Activated naive CD8-positive, alpha-beta T cell treated with anti-CD3 and anti-CD28 coated beads, Interleukin-2, amount 50 U/mL, for 16 hours (primary cell): Measurements from ENCODE around the gene NOL3.

ENCODE experiments used
- DNase-seq: peaks from one replicate; pipeline ENCODE4 v3.0.0-alpha.2; 2020; ENCODE audit warnings: low read depth, low spot score

The NOL3 gene

DNA sequence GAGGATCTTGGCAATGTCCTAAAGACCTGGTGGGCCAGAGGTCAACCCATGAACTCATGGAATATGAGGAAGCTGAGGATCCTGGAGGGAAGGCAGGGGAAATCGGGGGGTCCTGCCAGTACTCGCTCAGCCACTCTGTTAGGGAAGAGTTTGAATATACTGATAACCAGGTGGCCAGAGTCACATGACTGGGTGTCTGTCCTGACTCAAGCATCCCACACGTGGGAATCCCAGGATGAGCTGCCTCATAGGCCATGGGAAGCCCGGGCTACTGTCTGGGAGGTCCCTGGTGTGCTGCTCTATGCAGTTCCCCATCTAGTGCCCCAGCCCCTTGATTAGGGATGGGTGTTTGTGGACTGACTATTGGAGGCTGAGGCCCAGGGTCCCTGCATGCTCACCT, 18.0 kb downstream of the NOL3 start:
- no peak for DNase-seq

GRCh38 chr16:67188798-67189197, 18.5 kb downstream of the NOL3 start:
- DNase-seq = no peak

- DNase-seq = no peak
Observed at GRCh38 chr16:67190041-67190440, 19.7 kb downstream of the NOL3 start, which contains the start of gene EXOC3L1. Gene EXOC3L1 (minus strand): TSS chr16:67190136. CDS start chr16:67189676, 460 bp downstream.

- no peak for DNase-seq
Observed at GRCh38 chr16:67190448-67191399, 20.4 kb downstream of the NOL3 start.

DNA sequence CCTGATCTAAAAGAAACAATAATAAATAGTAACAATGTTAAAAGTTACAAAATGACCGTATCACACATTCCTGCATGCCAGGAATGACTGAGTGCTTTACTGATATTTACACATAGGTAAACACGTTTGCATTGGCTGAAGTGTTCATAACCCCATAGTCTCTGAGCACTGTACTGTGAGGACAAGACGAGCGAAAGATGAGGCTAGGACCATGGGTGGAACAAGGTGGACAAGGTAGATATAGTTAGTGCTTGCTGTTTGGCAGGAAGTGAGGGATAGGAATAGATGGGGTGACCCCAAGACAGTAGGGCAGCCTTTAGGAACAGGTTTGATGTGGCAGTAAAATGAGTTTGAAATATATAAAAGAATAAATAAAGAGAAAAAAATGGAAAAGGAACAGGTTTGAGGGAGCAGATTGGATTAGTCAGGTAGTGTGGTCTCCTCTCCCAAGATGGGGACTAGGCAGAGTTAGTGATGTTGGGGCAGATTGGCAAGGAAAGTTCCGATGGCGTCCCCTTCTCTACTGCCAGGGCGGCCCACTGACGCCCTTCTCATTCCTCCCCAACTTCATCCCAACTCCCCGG, 21.2 kb downstream of the NOL3 start:
- no peak for DNase-seq

DNA sequence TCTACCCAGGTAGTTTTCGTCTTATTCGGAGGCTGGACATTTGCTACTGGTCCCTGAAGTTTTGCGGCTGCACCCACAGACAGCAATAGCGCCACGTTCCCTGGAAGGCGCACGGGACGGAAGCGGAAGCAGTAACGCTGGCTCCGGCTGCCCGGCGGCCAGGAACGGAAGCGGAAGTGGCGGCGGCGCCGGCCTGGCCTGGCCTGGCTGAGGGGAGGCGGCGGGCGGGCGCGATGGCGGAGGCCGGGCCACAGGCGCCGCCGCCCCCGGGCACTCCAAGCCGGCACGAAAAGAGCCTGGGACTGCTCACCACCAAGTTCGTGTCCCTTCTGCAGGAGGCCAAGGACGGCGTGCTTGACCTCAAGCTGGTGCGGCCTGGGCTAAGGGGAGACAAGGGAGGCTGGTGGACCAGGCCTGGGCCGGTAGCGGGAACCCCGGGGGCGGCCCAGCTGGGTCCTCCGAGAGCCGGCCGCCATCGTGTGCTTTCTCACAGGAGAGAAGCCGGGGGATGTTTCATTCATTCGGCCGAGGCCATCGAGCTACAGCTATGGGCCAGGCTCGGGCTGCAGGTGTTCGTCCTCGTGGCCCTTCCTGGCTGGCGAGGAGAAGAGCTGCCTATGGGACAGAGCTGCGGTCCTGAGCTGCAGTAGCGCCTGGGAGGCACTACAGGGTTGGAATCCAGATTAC, 21.8 kb downstream of the NOL3 start, which contains the start of gene E2F4:
Gene E2F4, plus strand, starts transcription at position 161 of the 687 bp plus-strand sequence. Its CDS starts 73 bp downstream, at position 234.
- DNase-seq = peak; percentile 70

DNA sequence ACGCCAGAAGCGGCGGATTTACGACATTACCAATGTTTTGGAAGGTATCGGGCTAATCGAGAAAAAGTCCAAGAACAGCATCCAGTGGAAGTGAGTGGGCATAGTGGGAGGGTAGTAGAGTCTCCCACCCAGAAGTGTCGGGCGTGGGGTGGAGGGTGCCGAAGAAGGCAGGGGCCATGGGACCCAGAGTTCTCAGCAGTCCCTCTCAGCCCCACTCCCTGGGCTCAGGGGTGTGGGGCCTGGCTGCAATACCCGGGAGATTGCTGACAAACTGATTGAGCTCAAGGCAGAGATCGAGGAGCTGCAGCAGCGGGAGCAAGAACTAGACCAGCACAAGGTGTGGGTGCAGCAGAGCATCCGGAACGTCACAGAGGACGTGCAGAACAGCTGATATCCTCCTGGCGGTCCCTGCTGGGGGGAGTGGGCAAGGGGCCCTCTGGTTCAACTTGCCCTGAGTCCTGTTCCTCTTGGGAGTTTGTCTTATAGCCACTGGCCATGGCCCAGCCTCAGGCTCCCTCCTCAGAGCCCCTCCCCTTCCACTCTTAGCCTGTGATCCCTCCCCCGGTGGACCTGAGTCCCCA, 22.5 kb downstream of the NOL3 start:
- DNase-seq = no peak

DNA sequence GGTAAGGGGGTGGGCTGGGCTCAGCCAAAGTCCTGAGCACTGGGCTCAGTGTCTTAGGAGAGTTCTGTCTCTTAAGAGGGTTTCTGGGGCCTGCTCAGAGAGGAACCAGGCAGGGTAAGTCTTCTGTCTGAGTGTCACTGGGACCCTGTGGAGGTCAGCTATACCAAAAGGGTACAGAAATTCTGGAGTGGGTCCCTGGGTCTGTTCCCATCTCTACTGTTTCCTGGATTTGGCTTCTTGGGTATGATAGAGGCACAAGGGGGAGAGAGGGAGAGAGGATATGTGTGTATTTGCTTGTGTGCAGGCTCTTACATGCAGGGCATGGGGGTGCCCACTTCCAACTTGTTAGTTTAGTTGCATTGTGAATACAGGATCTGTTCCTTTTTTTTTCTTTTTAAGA, 23.2 kb downstream of the NOL3 start:
- no peak for DNase-seq

- DNase-seq = no peak
Observed at GRCh38 chr16:67194260-67194659, 23.9 kb downstream of the NOL3 start.

- no peak for DNase-seq
Observed at GRCh38 chr16:67195676-67196075, 25.3 kb downstream of the NOL3 start.

DNA sequence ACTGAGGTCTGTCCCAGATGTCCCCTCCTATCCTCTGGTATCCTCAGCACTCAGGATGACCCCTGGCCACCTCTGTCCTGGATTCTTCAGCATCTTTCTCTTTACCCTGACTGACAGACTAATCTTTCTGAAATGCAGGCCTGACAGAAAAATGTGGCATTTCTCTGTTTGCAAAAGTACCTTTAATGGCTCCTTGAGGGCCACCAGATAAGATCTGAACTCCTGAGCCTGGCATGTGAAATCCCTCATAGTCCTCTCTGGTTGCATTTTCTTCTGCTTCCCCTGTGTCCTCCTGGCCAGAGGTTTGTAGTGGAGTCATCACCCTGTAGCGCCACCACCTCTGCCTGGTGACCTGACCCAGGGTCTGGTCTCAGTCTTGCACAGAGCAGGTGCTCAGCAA, 26.5 kb downstream of the NOL3 start:
- no peak for DNase-seq

GRCh38 chr16:67197704-67198103, 27.4 kb downstream of the NOL3 start:
- DNase-seq = no peak

- no peak for DNase-seq
Observed at GRCh38 chr16:67198238-67198734, 27.9 kb downstream of the NOL3 start.

GRCh38 chr16:67199011-67199807, 28.9 kb downstream of the NOL3 start, which contains the start of gene ELMO3:
Gene ELMO3 (plus strand): TSS chr16:67199131. CDS start chr16:67199327, 196 bp downstream.
- no peak for DNase-seq

GRCh38 chr16:67199808-67200198, 29.5 kb downstream of the NOL3 start:
- no peak for DNase-seq

DNA sequence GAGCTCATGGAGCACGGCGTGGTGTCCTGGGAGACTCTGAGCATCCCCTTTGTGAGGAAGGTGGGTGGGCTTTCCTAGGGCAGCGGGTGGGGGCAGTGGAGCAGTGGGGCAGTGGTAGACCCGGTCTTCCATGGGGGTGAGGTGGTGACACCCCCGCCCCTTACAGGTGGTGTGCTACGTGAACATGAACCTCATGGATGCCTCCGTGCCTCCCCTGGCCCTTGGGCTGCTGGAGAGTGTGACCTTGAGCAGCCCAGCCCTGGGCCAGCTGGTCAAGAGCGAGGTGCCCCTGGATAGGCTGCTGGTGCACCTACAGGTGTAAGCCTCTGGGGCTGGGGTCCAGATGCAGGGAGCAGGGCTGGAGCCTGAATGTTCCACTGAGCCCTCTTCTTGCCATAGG, 30.2 kb downstream of the NOL3 start:
- no peak for DNase-seq

- no peak for DNase-seq
Observed at GRCh38 chr16:67201411-67202345, 31.3 kb downstream of the NOL3 start.

DNA sequence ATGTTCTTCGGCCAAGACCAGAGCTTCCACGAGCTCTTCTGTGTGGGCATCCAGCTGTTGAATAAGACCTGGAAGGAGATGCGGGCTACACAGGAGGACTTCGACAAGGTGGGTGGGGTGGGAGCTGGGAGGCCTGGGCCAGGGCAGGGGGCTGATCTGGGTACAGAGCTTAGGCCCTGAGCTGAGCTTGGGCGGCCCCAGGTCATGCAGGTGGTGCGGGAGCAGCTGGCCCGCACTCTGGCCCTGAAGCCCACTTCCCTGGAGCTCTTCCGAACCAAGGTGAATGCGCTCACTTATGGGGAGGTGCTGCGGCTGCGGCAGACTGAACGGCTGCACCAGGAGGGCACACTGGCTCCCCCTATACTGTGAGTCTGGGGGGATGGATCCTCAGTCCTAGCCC, 32.1 kb downstream of the NOL3 start:
- DNase-seq = no peak

GRCh38 chr16:67202956-67203493, 32.7 kb downstream of the NOL3 start:
- no peak for DNase-seq
